ENCODE results near the gene GRAMD1C. TPM values are rescaled to one million over a fixed set of nuclear protein-coding genes. Genes with fewer than 3 reads are reported as not detected.

GRAMD1C gene
- total and polyA plus RNA-seq, 9 of the 15 experiments (the other 6 are each of a cell fraction or from before 2014, with no cell fraction given): not detected

- BruUV-seq (replicated peaks): no TSS peak
- peaks cover 49% of the 10 kb centered on the region; the same call in 2 of the 3 replicates for H3K36me3 ChIP-seq (ENCODE audit: control insufficient read depth, insufficient read depth, low read length)
- no peak overlapping the region for H3K4me2 ChIP-seq (ENCODE audit: insufficient read depth, low read length)
- H3K4me3 ChIP-seq: no peak overlapping the region
- FAIRE-seq: no peak
- H3K79me2 ChIP-seq (ENCODE audit: control insufficient read depth, insufficient read depth, low read length): no peaks in the 10 kb centered on the region
- no peaks in the 10 kb centered on the region for H3K27me3 ChIP-seq (ENCODE audit: control insufficient read depth in 2 of 2, insufficient read depth in 2 of 2, low read length in 2 of 2)
- no peaks in the 10 kb centered on the region for H3K9me1 ChIP-seq (ENCODE audit: control insufficient read depth, insufficient read depth, low read length)
- H3K9me3 ChIP-seq (replicated peaks; ENCODE audit: control insufficient read depth, insufficient read depth, low read depth, low read length): no peaks in the 10 kb centered on the region
- intact Hi-C loops (cut with micrococcal nuclease): no loop called here
- no peak for DNase-seq (ENCODE audit: extremely low read depth in 1 of 4, low spot score in 3 of 4)
- no peak for TF ChIP-seq PCBP1 (IDR thresholded peaks at IDR 0.05; ENCODE audit: low read depth, low read length, poor library complexity, severe bottlenecking)
- no peak for TF ChIP-seq ZBTB33 (CRISPR knock-in tag; IDR thresholded peaks at IDR 0.05)
- no peak for TF ChIP-seq ASH1L (IDR thresholded peaks at IDR 0.05; ENCODE audit: borderline replicate concordance, low read depth, partially characterized antibody)
- no peak for TF ChIP-seq ZNF609 (CRISPR knock-in tag; IDR thresholded peaks at IDR 0.05; ENCODE audit: borderline replicate concordance)
- no peak for TF ChIP-seq NFATC3 (IDR thresholded peaks at IDR 0.05)
- no peak for TF ChIP-seq NR2F6 (CRISPR knock-in tag; IDR thresholded peaks at IDR 0.05)
- no peak for TF ChIP-seq ZBTB43 (CRISPR knock-in tag; IDR thresholded peaks at IDR 0.05)
- H2AFZ ChIP-seq (ENCODE audit: low read depth, low read length): no peak overlapping the region
- CTCF ChIA-PET (ENCODE audit: low intra/inter-chr PET ratio): no interaction called here
- H4K20me1 ChIP-seq (replicated peaks; ENCODE audit: control insufficient read depth, insufficient read depth, low read length): no peaks in the 10 kb centered on the region
- in situ Hi-C loops (cut with MboI): no loop called here
- no peak overlapping the region for H3K9ac ChIP-seq (ENCODE audit: insufficient read depth in 1 of 2, low read depth in 2 of 2, low read length in 2 of 2)
- no peak overlapping the region for H3K27ac ChIP-seq (ENCODE audit: extremely low read depth, low read depth, low read length)
- no peak for ATAC-seq
- H3K4me1 ChIP-seq (replicated peaks in 1 of 2; ENCODE audit: control insufficient read depth in 2 of 2, insufficient read depth in 2 of 2, low read length in 2 of 2): no peaks in the 10 kb centered on the region
- POLR2A ChIA-PET: no interaction called here
Measured at GRCh38 chr3:113791381-113791780, 47.2 kb upstream of the GRAMD1C start.
